Liver (tissue), 9 donors: Measurements from ENCODE around the gene SLC13A2. TPM values are rescaled to one million over a fixed set of nuclear protein-coding genes. Genes with fewer than 3 reads are reported as not detected.

Source experiments
- DNase-seq: peaks from one replicate; pipeline ENCODE4 v3.0.0-alpha.2; 2017; ENCODE audit warnings: low spot score
- H3K27ac ChIP-seq, 2 donors: one replicate each; pipeline ENCODE4 v1.7.0; 2013; ENCODE audit warnings: inconsistent platforms in 2 of 2, low read length in 2 of 2, control low read depth in 1 of 2, low read depth in 1 of 2, mild to moderate bottlenecking in 1 of 2
- H3K27me3 ChIP-seq, 4 donors: one replicate each; pipeline versions ENCODE4 v1.6.1 to v1.7.0; 2013; ENCODE audit warnings: low read length in 3 of 4, inconsistent platforms in 1 of 4, mild to moderate bottlenecking in 1 of 4, moderate library complexity in 1 of 4; ENCODE audit not compliant: control insufficient read depth in 4 of 4, insufficient read depth in 4 of 4
- H3K36me3 ChIP-seq, 4 donors: one replicate each; pipeline versions ENCODE4 v1.6.1 to v1.7.0; 2013; ENCODE audit warnings: low read length in 3 of 4, mild to moderate bottlenecking in 3 of 4, low read depth in 1 of 4, moderate library complexity in 1 of 4; ENCODE audit not compliant: control insufficient read depth in 4 of 4, insufficient read depth in 3 of 4
- H3K4me1 ChIP-seq, 4 donors: one replicate each; pipeline versions ENCODE4 v1.6.1 to v1.7.0; 2013; ENCODE audit warnings: low read length in 3 of 4, mild to moderate bottlenecking in 3 of 4, moderate library complexity in 1 of 4; ENCODE audit not compliant: control insufficient read depth in 4 of 4, insufficient read depth in 4 of 4
- H3K4me3 ChIP-seq, 3 donors: one replicate each; pipeline versions ENCODE4 v1.6.1 to v1.7.0; 2013; ENCODE audit warnings: low read length in 3 of 3, control low read depth in 1 of 3, low read depth in 1 of 3, mild to moderate bottlenecking in 1 of 3
- H3K9ac ChIP-seq, 2 donors: one replicate each; pipeline ENCODE4 v1.7.0; 2013; ENCODE audit warnings: low read length in 2 of 2, mild to moderate bottlenecking in 2 of 2, moderate library complexity in 2 of 2, control low read depth in 1 of 2, low read depth in 1 of 2
- H3K9me3 ChIP-seq, 4 donors: one replicate each; pipeline versions ENCODE4 v1.6.1 to v1.7.0; 2013; ENCODE audit warnings: low read length in 3 of 4; ENCODE audit not compliant: control insufficient read depth in 4 of 4
- EGR1 ChIP-seq, 2 donors: IDR thresholded peaks; 2 replicates each; pipeline ENCODE4 v1.6.1; 2016 to 2018; ENCODE audit warnings: antibody characterized with exemption in 2 of 2, low read depth in 2 of 2
- FOXA2 ChIP-seq: IDR thresholded peaks from 2 replicates; pipeline ENCODE4 v1.6.1; 2016; ENCODE audit warnings: antibody characterized with exemption
- HNF4A ChIP-seq, 2 donors: conservative IDR thresholded peaks; 2 replicates each; pipeline ENCODE4 v1.6.1; 2016; ENCODE audit warnings: antibody characterized with exemption in 2 of 2, mild to moderate bottlenecking in 2 of 2
- HNF4G ChIP-seq: IDR thresholded peaks from 2 replicates; pipeline ENCODE4 v1.6.1; 2016; ENCODE audit warnings: antibody characterized with exemption
- JUND ChIP-seq, 2 donors: IDR thresholded peaks; 2 replicates each; pipeline ENCODE4 v1.6.1; 2016; ENCODE audit warnings: antibody characterized with exemption in 2 of 2
- NR2F2 ChIP-seq: IDR thresholded peaks from 2 replicates; pipeline ENCODE4 v1.6.1; 2016; ENCODE audit warnings: antibody characterized with exemption
- REST ChIP-seq: IDR thresholded peaks from 2 replicates; pipeline ENCODE4 v1.6.1; 2016; ENCODE audit warnings: antibody characterized with exemption, mild to moderate bottlenecking
- RXRA ChIP-seq, 2 donors: IDR thresholded peaks; 2 replicates each; pipeline ENCODE4 v1.6.1; 2017 to 2018; ENCODE audit warnings: antibody characterized with exemption in 2 of 2, mild to moderate bottlenecking in 1 of 2
- TAF1 ChIP-seq: conservative IDR thresholded peaks from 2 replicates; pipeline ENCODE4 v1.6.1; 2016; ENCODE audit warnings: antibody characterized with exemption, mild to moderate bottlenecking
- YY1 ChIP-seq: IDR thresholded peaks from 2 replicates; pipeline ENCODE4 v1.6.1; 2016; ENCODE audit warnings: antibody characterized with exemption, mild to moderate bottlenecking
- ZBTB33 ChIP-seq: IDR thresholded peaks from 2 replicates; pipeline ENCODE4 v1.6.1; 2016; ENCODE audit warnings: antibody characterized with exemption
- WGBS: extraction: QIAGEN DNeasy Blood & Tissue Kit; methylation state at CpG from one replicate; pipeline ENCODE4 v1.1.7; 2013; 5-methylcytosine and 5-hydroxymethylcytosine counted together
- polyA plus RNA-seq, 2 donors: library from polyadenylated mRNA; stranded (reverse) in 1 of 2; unstranded in 1 of 2; fragments of 200-250 nt in 1 of 2; fragments of >200 nt in 1 of 2; fragmentation: Nextera tagmentation in 1 of 2; extraction: Ambion mirVana in 1 of 2; gene quantifications; one replicate each; pipeline versions ENCODE4 v1.2.1 to v1.2.3, GENCODE V29; 2013 to 2015
- total RNA-seq, 2 donors: library from RNA; depleted of rRNA; stranded (reverse); fragments of >200 nt; gene quantifications; one replicate each; pipeline ENCODE4 v1.2.3, GENCODE V29; 2014
- TF ChIP-seq, protein P1 (sequence below): fragments of 150-350 bp; IDR thresholded peaks from 2 replicates; pipeline ENCODE4 v1.5.1; 2017; ENCODE audit warnings: improper control_type of control experiment, low read depth, low read length; ENCODE audit not compliant: missing input control
- TF ChIP-seq, protein P2 (sequence below): IDR thresholded peaks from 2 replicates; pipeline ENCODE4 v1.6.1; 2016; ENCODE audit warnings: antibody characterized with exemption
- TF ChIP-seq, protein P3 (sequence below): IDR thresholded peaks from 2 replicates; pipeline ENCODE4 v1.6.1; 2016; ENCODE audit warnings: antibody characterized with exemption
- donor health status: healthy.
- donor health status: healthy.
- donor health status: healthy.
- donor health status: healthy.
- donor health status: healthy.

SLC13A2 gene
- total and polyA plus RNA-seq, 4 donors: 0.10 to 0.52 (median 0.36) TPM

DNA sequence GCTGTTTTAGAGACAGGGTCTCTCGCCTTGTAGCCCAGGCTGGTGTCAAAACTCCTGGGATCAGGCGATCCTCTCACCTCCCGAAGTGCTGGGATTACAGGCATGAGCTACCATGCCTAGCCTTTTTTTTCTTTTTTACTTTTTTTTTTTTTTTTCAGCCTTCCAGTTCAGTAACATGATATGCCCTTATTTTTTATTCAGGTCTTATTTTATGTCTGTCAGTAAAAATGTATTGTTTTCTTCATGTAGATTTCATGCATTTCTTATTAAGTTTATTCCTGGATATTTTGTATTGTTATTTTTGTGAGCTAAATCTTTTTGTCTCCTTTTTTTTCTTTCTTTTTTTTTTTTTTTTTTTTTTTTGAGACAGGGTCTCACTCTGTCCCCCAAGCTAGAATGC is 30.0 kb downstream of the SLC13A2 start:
- no peaks in the 10 kb centered on the region for H3K9me3 ChIP-seq
- no peak overlapping the region for H3K27ac ChIP-seq
- no peaks in the 10 kb centered on the region for H3K27me3 ChIP-seq
- 83% methylated on average over 3 of the region's 3 CpGs for WGBS
- H3K36me3 ChIP-seq: no peaks in the 10 kb centered on the region
- no peaks in the 10 kb centered on the region for H3K4me1 ChIP-seq
- TF ChIP-seq FOXA2 (no peak), ZBTB33 (no peak), NR2F2 (no peak), TAF1 (no peak), HNF4A (conservative IDR thresholded peaks at IDR 0.05) (no peak), RXRA (IDR thresholded peaks at IDR 0.05) (no peak), JUND (IDR thresholded peaks at IDR 0.05) (no peak), HNF4G (no peak), YY1 (no peak), EGR1 (IDR thresholded peaks at IDR 0.05; ENCODE audit: low read depth in 2 of 2) (no peak)
- TF ChIP-seq, protein P1, sequence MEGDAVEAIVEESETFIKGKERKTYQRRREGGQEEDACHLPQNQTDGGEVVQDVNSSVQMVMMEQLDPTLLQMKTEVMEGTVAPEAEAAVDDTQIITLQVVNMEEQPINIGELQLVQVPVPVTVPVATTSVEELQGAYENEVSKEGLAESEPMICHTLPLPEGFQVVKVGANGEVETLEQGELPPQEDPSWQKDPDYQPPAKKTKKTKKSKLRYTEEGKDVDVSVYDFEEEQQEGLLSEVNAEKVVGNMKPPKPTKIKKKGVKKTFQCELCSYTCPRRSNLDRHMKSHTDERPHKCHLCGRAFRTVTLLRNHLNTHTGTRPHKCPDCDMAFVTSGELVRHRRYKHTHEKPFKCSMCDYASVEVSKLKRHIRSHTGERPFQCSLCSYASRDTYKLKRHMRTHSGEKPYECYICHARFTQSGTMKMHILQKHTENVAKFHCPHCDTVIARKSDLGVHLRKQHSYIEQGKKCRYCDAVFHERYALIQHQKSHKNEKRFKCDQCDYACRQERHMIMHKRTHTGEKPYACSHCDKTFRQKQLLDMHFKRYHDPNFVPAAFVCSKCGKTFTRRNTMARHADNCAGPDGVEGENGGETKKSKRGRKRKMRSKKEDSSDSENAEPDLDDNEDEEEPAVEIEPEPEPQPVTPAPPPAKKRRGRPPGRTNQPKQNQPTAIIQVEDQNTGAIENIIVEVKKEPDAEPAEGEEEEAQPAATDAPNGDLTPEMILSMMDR: no peak
- TF ChIP-seq, protein P2, sequence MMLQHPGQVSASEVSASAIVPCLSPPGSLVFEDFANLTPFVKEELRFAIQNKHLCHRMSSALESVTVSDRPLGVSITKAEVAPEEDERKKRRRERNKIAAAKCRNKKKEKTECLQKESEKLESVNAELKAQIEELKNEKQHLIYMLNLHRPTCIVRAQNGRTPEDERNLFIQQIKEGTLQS: no peak
- no peak overlapping the region for H3K9ac ChIP-seq
- DNase-seq: no peak
- no peak overlapping the region for H3K4me3 ChIP-seq

- Histone ChIP-seq H3K9me3 (no peaks in the 10 kb centered on the region), H3K27ac (no peak within 1 kb of the TSS), H3K4me3 (no peak within 1 kb of the TSS), H3K9ac (no peak within 1 kb of the TSS), H3K4me1 (no peaks in the 10 kb centered on the region), H3K27me3 (no peaks in the 10 kb centered on the region), H3K36me3 (no peaks in the 10 kb centered on the region)
- 90% methylated on average over 28 of the region's 28 CpGs for WGBS
- TF ChIP-seq REST (no peak), FOXA2 (no peak), YY1 (no peak)
- TF ChIP-seq, protein P3, sequence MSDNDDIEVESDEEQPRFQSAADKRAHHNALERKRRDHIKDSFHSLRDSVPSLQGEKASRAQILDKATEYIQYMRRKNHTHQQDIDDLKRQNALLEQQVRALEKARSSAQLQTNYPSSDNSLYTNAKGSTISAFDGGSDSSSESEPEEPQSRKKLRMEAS: no peak
- TF ChIP-seq, protein P1: no peak
- no peak for DNase-seq
These were observed 32.7 kb downstream of the SLC13A2 start, which contains the start of gene FOXN1 for GRCh38 chr17:28505986-28506665. Gene FOXN1 (plus strand): TSS chr17:28506348. CDS start chr17:28523970, 17,622 bp downstream.
